ENCODE data around the gene TPTE.
"Not testable (repeated sequence)": the region's sequence is repeated elsewhere in the genome, so short reads cannot be mapped to it uniquely, and the experiment has no call there.

Gene TPTE

GRCh38 chr21:10521091-10521598 is at the start of gene TPTE:
Gene TPTE, plus strand, starts transcription at chr21:10521583. Its CDS starts 17,141 bp downstream, at chr21:10538724.
- Mint-ChIP-seq H3K9me3 (peaks cover 26 to 32% of the 10 kb centered on the region in 2 donors), H3K4me3 (no peak within 1 kb of the TSS), H3K27me3 (no peaks in the 10 kb centered on the region), H3K27ac (no peak within 1 kb of the TSS), H3K4me1 (no peaks in the 10 kb centered on the region)
- DNase-seq (no peak), ATAC-seq (peak; percentile 75)

GRCh38 chr21:10471999-10472398 is 49.4 kb upstream of the TPTE start:
- ATAC-seq, H3K27me3 Mint-ChIP-seq, H3K4me3 Mint-ChIP-seq, H3K9me3 Mint-ChIP-seq, DNase-seq, H3K4me1 Mint-ChIP-seq, H3K27ac Mint-ChIP-seq: not testable (repeated sequence)

- DNase-seq, ATAC-seq, H3K27me3 Mint-ChIP-seq, H3K27ac Mint-ChIP-seq, H3K4me1 Mint-ChIP-seq, H3K4me3 Mint-ChIP-seq: not testable (repeated sequence)
- H3K9me3 Mint-ChIP-seq: peaks cover 16 to 20% of the 10 kb centered on the region in 2 donors
Observed at GRCh38 chr21:10477794-10478193, 43.6 kb upstream of the TPTE start.

- not testable (repeated sequence) for H3K27me3 Mint-ChIP-seq, H3K27ac Mint-ChIP-seq, H3K4me3 Mint-ChIP-seq, DNase-seq, ATAC-seq, H3K4me1 Mint-ChIP-seq
- H3K9me3 Mint-ChIP-seq: peaks cover 15 to 19% of the 10 kb centered on the region in 2 donors
Observed at GRCh38 chr21:10479875-10480274, 41.5 kb upstream of the TPTE start.

GRCh38 chr21:10484864-10485263 is 36.5 kb upstream of the TPTE start:
- ATAC-seq, H3K27me3 Mint-ChIP-seq, H3K4me1 Mint-ChIP-seq, H3K4me3 Mint-ChIP-seq, H3K27ac Mint-ChIP-seq, DNase-seq: not testable (repeated sequence)
- H3K9me3 Mint-ChIP-seq: peaks cover 15 to 19% of the 10 kb centered on the region in 2 donors

GRCh38 chr21:10490453-10490852 is 30.9 kb upstream of the TPTE start:
- not testable (repeated sequence) for H3K9me3 Mint-ChIP-seq, DNase-seq, H3K27ac Mint-ChIP-seq, ATAC-seq, H3K27me3 Mint-ChIP-seq, H3K4me3 Mint-ChIP-seq, H3K4me1 Mint-ChIP-seq

- Mint-ChIP-seq H3K27ac (no peak overlapping the region), H3K4me3 (no peak overlapping the region), H3K4me1 (no peaks in the 10 kb centered on the region), H3K9me3 (peaks cover 23 to 26% of the 10 kb centered on the region in 2 donors), H3K27me3 (no peaks in the 10 kb centered on the region)
- DNase-seq (no peak), ATAC-seq (no peak)
Observed at GRCh38 chr21:10511116-10511515, 10.3 kb upstream of the TPTE start.

GRCh38 chr21:10516889-10517288 is 4.5 kb upstream of the TPTE start:
- not testable (repeated sequence) for H3K4me1 Mint-ChIP-seq, H3K27ac Mint-ChIP-seq, H3K27me3 Mint-ChIP-seq, H3K4me3 Mint-ChIP-seq, ATAC-seq, DNase-seq
- H3K9me3 Mint-ChIP-seq: peaks cover 31 to 50% of the 10 kb centered on the region in 2 donors

GRCh38 chr21:10517904-10518303 is 3.5 kb upstream of the TPTE start:
- H3K27me3 Mint-ChIP-seq, DNase-seq, H3K27ac Mint-ChIP-seq, H3K4me1 Mint-ChIP-seq, H3K4me3 Mint-ChIP-seq, ATAC-seq: not testable (repeated sequence)
- peaks cover 30 to 49% of the 10 kb centered on the region in 2 donors for H3K9me3 Mint-ChIP-seq

GRCh38 chr21:10521835-10522500 is 585 bp downstream of the TPTE start:
- peaks cover 26 to 27% of the 10 kb centered on the region in 2 donors for H3K9me3 Mint-ChIP-seq
- not testable (repeated sequence) for DNase-seq, H3K4me3 Mint-ChIP-seq, H3K4me1 Mint-ChIP-seq, H3K27me3 Mint-ChIP-seq, H3K27ac Mint-ChIP-seq
- peak; percentile 73 for ATAC-seq

- ATAC-seq: no peak
- Mint-ChIP-seq H3K4me1 (no peaks in the 10 kb centered on the region), H3K9me3 (no peaks in the 10 kb centered on the region), H3K4me3 (no peak overlapping the region), H3K27ac (no peak overlapping the region), H3K27me3 (no peaks in the 10 kb centered on the region)
- DNase-seq: no peak
Observed at GRCh38 chr21:10539956-10540355, 18.6 kb downstream of the TPTE start.

- not testable (repeated sequence) for H3K27me3 Mint-ChIP-seq
Observed at GRCh38 chr21:10544376-10544775, 23.0 kb downstream of the TPTE start.

GRCh38 chr21:10547868-10548267 is 26.5 kb downstream of the TPTE start:
- DNase-seq, H3K4me3 Mint-ChIP-seq, H3K27me3 Mint-ChIP-seq, H3K27ac Mint-ChIP-seq, H3K4me1 Mint-ChIP-seq, ATAC-seq: not testable (repeated sequence)
- H3K9me3 Mint-ChIP-seq: peaks cover 37 to 48% of the 10 kb centered on the region in 2 donors

More at GRCh38 chr21:10544376-10544775, 23.0 kb downstream of the TPTE start:
- not testable (repeated sequence) for H3K4me1 Mint-ChIP-seq, ATAC-seq, H3K4me3 Mint-ChIP-seq, DNase-seq, H3K27ac Mint-ChIP-seq
- peaks cover 19 to 29% of the 10 kb centered on the region in 2 donors for H3K9me3 Mint-ChIP-seq

- not testable (repeated sequence) for DNase-seq, H3K4me3 Mint-ChIP-seq, H3K4me1 Mint-ChIP-seq, H3K27me3 Mint-ChIP-seq, ATAC-seq
- Mint-ChIP-seq H3K9me3 (peaks cover 37 to 48% of the 10 kb centered on the region in 2 donors), H3K27ac (peak overlapping the region in 1 of 2 donors; percentile 30)
Observed at GRCh38 chr21:10548331-10548954, 27.1 kb downstream of the TPTE start.

GRCh38 chr21:10570803-10571202 is 49.4 kb downstream of the TPTE start:
- not testable (repeated sequence) for DNase-seq, H3K27ac Mint-ChIP-seq, H3K4me1 Mint-ChIP-seq, H3K4me3 Mint-ChIP-seq, H3K27me3 Mint-ChIP-seq, ATAC-seq
- H3K9me3 Mint-ChIP-seq: peaks cover 22 to 36% of the 10 kb centered on the region in 2 donors

Measured in stimulated activated naive CD8-positive, alpha-beta T cell treated with anti-CD3 and anti-CD28 coated beads, Interleukin-15, amount 100 ng/mL, for 72 hours (primary cell).